Upper lobe of right lung (tissue), 1 donor: ENCODE results near the gene CPSF4L. TPM values are rescaled to one million over a fixed set of nuclear protein-coding genes. Genes with fewer than 3 reads are reported as not detected.
A peak's percentile ranks its signal among the peaks of the same experiment; 100 is the strongest.

Experiments
- ATAC-seq: fragments of 200-7000 bp; cut with Tn5 transposase; one replicate; pipeline ENCODE4 v1.9.1; 2020; ENCODE audit warnings: mild to moderate bottlenecking, moderate library complexity
- DNase-seq: peaks from one replicate; pipeline ENCODE4 v3.0.0-alpha.2; 2020
- H3K27ac ChIP-seq: fragments of 200-600 bp; one replicate; pipeline ENCODE4 v1.8.0; 2022
- H3K27me3 ChIP-seq: fragments of 200-600 bp; one replicate; pipeline ENCODE4 v1.8.0; 2022; ENCODE audit warnings: mild to moderate bottlenecking
- H3K36me3 ChIP-seq: fragments of 200-600 bp; one replicate; pipeline ENCODE4 v1.8.0; 2022
- H3K4me1 ChIP-seq: fragments of 200-600 bp; one replicate; pipeline ENCODE4 v1.8.0; 2022
- H3K4me3 ChIP-seq: fragments of 200-600 bp; one replicate; pipeline ENCODE4 v1.8.0; 2022; ENCODE audit warnings: mild to moderate bottlenecking
- H3K9me3 ChIP-seq: fragments of 200-600 bp; one replicate; pipeline ENCODE4 v1.8.0; 2022
- CTCF ChIP-seq: fragments of 200-600 bp; IDR thresholded peaks from one replicate; pipeline ENCODE4 v1.8.0; 2022; ENCODE audit warnings: antibody characterized with exemption
- intact Hi-C: fragments of 100-400 bp; cut with DNase I; formaldehyde crosslinking; loops from one replicate; pipeline ENCODE4 v1.11.0; 2022
- total RNA-seq: library from RNA; stranded (reverse); fragmentation: NEBNext Ultra II Directional; extraction: Animal tissue kit (Norgen Biotek cat#: 25700); gene quantifications from one replicate; pipeline ENCODE4 v1.2.1, GENCODE V29; 2021
- donor health status: DM: no; HTN: yes; CAD: no; lungs with severe emphysema.

Gene CPSF4L
- total RNA-seq, 1 donor from 2014 or later, result not detected

- ATAC-seq, result no peak
- H3K4me3 ChIP-seq, result no peak overlapping the region
- H3K27me3 ChIP-seq, result no peaks in the 10 kb centered on the region
- intact Hi-C loops, result no loop called here
- H3K4me1 ChIP-seq, result no peaks in the 10 kb centered on the region
- no peak overlapping the region for H3K27ac ChIP-seq
- H3K9me3 ChIP-seq, result no peaks in the 10 kb centered on the region
- DNase-seq, result no peak
- H3K36me3 ChIP-seq, result peaks cover 43% of the 10 kb centered on the region
- no peak for TF ChIP-seq CTCF
These were observed 13.1 kb downstream of the CPSF4L start for GRCh38 chr17:73248532-73248931.

GRCh38 chr17:73247726-73248125, 14.0 kb downstream of the CPSF4L start:
- no peaks in the 10 kb centered on the region for H3K4me1 ChIP-seq
- TF ChIP-seq CTCF, result peak; percentile 12
- no peak for DNase-seq
- H3K36me3 ChIP-seq, result peaks cover 50% of the 10 kb centered on the region
- H3K9me3 ChIP-seq, result no peaks in the 10 kb centered on the region
- no peak overlapping the region for H3K27ac ChIP-seq
- no peak overlapping the region for H3K4me3 ChIP-seq
- no peak for ATAC-seq
- intact Hi-C loops, result no loop called here
- no peaks in the 10 kb centered on the region for H3K27me3 ChIP-seq

- DNase-seq, result no peak
- H3K9me3 ChIP-seq, result no peaks in the 10 kb centered on the region
These were observed 21.1 kb downstream of the CPSF4L start for GRCh38 chr17:73240561-73240960.

GRCh38 chr17:73237714-73238113, 24.0 kb downstream of the CPSF4L start:
- H3K36me3 ChIP-seq, result peaks cover 31% of the 10 kb centered on the region
- ATAC-seq, result no peak

More at GRCh38 chr17:73240561-73240960, 21.1 kb downstream of the CPSF4L start:
- no peak for TF ChIP-seq CTCF
- Histone ChIP-seq H3K4me3 (no peak overlapping the region), H3K4me1 (no peaks in the 10 kb centered on the region), H3K27ac (no peak overlapping the region), H3K36me3 (peaks cover 50% of the 10 kb centered on the region), H3K27me3 (no peaks in the 10 kb centered on the region)
- no peak for ATAC-seq
- intact Hi-C loops, result no loop called here

GRCh38 chr17:73234736-73235135, 26.9 kb downstream of the CPSF4L start:
- H3K4me3 ChIP-seq, result no peak overlapping the region
- H3K27ac ChIP-seq, result no peak overlapping the region
- no peak for TF ChIP-seq CTCF
- no peaks in the 10 kb centered on the region for H3K9me3 ChIP-seq
- DNase-seq (no peak), ATAC-seq (no peak)
- no peaks in the 10 kb centered on the region for H3K27me3 ChIP-seq
- H3K4me1 ChIP-seq, result peaks cover 20% of the 10 kb centered on the region
- H3K36me3 ChIP-seq, result peaks cover 25% of the 10 kb centered on the region
- intact Hi-C loops, result no loop called here

More at GRCh38 chr17:73237714-73238113, 24.0 kb downstream of the CPSF4L start:
- intact Hi-C loops, result no loop called here
- TF ChIP-seq CTCF, result no peak
- Histone ChIP-seq H3K9me3 (no peaks in the 10 kb centered on the region), H3K27me3 (no peaks in the 10 kb centered on the region), H3K4me1 (peaks cover 6% of the 10 kb centered on the region), H3K4me3 (no peak overlapping the region), H3K27ac (no peak overlapping the region)
- no peak for DNase-seq
